ENCODE results near the gene FAM184B. TPM values are rescaled to one million over a fixed set of nuclear protein-coding genes. Genes with fewer than 3 reads are reported as not detected.
A peak's percentile ranks its signal among the peaks of the same experiment; 100 is the strongest.

Gene FAM184B
- total and polyA plus RNA-seq, 2 of the 4 experiments (the other 2 are of a cell fraction): 0.07 to 0.18 TPM

DNA sequence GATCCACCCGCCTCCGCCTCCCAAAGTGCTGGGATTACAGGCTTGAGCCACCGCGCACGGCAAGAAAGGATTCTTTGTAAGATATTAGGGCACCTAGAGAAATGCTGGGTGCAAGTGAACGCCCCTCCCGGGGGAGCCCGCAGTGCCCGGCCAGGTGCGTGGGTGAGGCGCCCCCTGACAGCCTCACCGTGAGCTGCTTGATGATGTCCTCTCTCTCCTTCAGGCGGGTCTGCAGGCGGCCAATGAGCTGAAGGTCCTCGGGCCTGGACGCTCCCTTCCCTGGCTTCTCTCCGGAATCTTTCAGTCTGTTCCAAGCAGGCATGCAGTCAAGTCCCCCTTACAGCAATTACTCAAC, 145.1 kb downstream of the FAM184B start:
- Histone ChIP-seq H2AK5ac (ENCODE audit: low read depth, low read length) (no peak overlapping the region), H3K27ac (ENCODE audit: insufficient read depth, low read length) (no peak overlapping the region), H3K27me3 (ENCODE audit: control insufficient read depth, insufficient read depth, low read length) (no peaks in the 10 kb centered on the region), H3K4me1 (ENCODE audit: control insufficient read depth, insufficient read depth, low read length) (no peaks in the 10 kb centered on the region), H3K23ac (ENCODE audit: low read depth, low read length) (no peak overlapping the region), H2AK9ac (replicated peaks; ENCODE audit: low read depth, low read length, poor library complexity) (peak overlapping the region; percentile 38), H2BK20ac (ENCODE audit: low read depth, low read length) (no peak overlapping the region), H3K4me3 (ENCODE audit: insufficient read depth, low read depth, low read length) (no peak overlapping the region), H2BK5ac (ENCODE audit: low read depth, low read length, poor library complexity, severe bottlenecking) (no peak overlapping the region), H3K9me1 (ENCODE audit: insufficient read depth, low read length) (no peaks in the 10 kb centered on the region), H3K14ac (replicated peaks; ENCODE audit: low read depth, low read length) (no peak overlapping the region), H4K8ac (ENCODE audit: low read depth in 2 of 2, low read length in 2 of 2) (no peak overlapping the region), H4K20me1 (ENCODE audit: insufficient read depth, low read length) (peaks cover 4% of the 10 kb centered on the region; the same call in 1 of the 2 replicates), H2BK120ac (ENCODE audit: low read depth, low read length) (no peak overlapping the region), H3K18ac (ENCODE audit: low read depth, low read length) (no peak overlapping the region), H2AFZ (replicated peaks; ENCODE audit: low read length, poor library complexity) (peak overlapping the region; percentile 53), H4K5ac (ENCODE audit: low read depth, low read length) (no peak overlapping the region), H3K56ac (ENCODE audit: extremely low read depth, insufficient read depth, low read length) (no peak overlapping the region), H3K4me2 (ENCODE audit: low read depth, low read length) (no peak overlapping the region), H3K9ac (ENCODE audit: low read depth, low read length) (no peak overlapping the region), H3K79me1 (ENCODE audit: low read depth in 1 of 2, low read length in 2 of 2) (0 out of 4 replicates have a peak, but pooled peaks cover 2 to 4% of the 10 kb centered on the region in 2 experiments), H2BK15ac (ENCODE audit: low read depth, low read length) (no peak overlapping the region), H3K36me3 (ENCODE audit: control insufficient read depth, insufficient read depth, low read length) (peaks cover 24% of the 10 kb centered on the region), H4K91ac (ENCODE audit: insufficient read depth, low read depth, low read length) (no peak overlapping the region), H3K4ac (ENCODE audit: low read depth, low read length) (no peak overlapping the region), H3K9me3 (ENCODE audit: control insufficient read depth, insufficient read depth, low read length) (no peaks in the 10 kb centered on the region)
- no peak for DNase-seq
- TF ChIP-seq FOS (IDR thresholded peaks at IDR 0.05; ENCODE audit: low read depth, low read length): no peak
- TF ChIP-seq BHLHE40 (IDR thresholded peaks at IDR 0.05; ENCODE audit: low read depth, low read length): no peak
- TF ChIP-seq MXI1 (IDR thresholded peaks at IDR 0.05; ENCODE audit: borderline replicate concordance, low read depth, low read length): no peak
- no peak for TF ChIP-seq NFE2L2 (IDR thresholded peaks at IDR 0.05; ENCODE audit: low read depth, low read length)
- TF ChIP-seq RAD21 (IDR thresholded peaks at IDR 0.05; ENCODE audit: low read length): no peak
- no peak for TF ChIP-seq POLR2A (IDR thresholded peaks at IDR 0.05; ENCODE audit: low read depth, low read length)
- TF ChIP-seq CHD1 (IDR thresholded peaks at IDR 0.05; ENCODE audit: low read depth, low read length): no peak
- TF ChIP-seq, protein P1, sequence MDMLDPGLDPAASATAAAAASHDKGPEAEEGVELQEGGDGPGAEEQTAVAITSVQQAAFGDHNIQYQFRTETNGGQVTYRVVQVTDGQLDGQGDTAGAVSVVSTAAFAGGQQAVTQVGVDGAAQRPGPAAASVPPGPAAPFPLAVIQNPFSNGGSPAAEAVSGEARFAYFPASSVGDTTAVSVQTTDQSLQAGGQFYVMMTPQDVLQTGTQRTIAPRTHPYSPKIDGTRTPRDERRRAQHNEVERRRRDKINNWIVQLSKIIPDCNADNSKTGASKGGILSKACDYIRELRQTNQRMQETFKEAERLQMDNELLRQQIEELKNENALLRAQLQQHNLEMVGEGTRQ (IDR thresholded peaks at IDR 0.05; ENCODE audit: low read depth, low read length): no peak
- no peak for TF ChIP-seq RCOR1 (IDR thresholded peaks at IDR 0.05; ENCODE audit: insufficient replicate concordance, low read length)
- no peak for TF ChIP-seq RFX5 (IDR thresholded peaks at IDR 0.05; ENCODE audit: low read depth, low read length)
- intact Hi-C loops (cut with micrococcal nuclease): loop anchor here (1.0 to 5.0 kb wide), 3 partner anchors 87 to 957 kb away; partner anchors contain the start of genes DCAF16 and NCAPG
- 94% methylated on average over 10 of the region's 17 CpGs; no CpG with 5 or more reads in 1 of the 2 experiments for WGBS, 2 experiments (ENCODE audit: extremely low coverage in 2 of 2, insufficient read length in 1 of 2)
- POLR2A ChIA-PET (ENCODE audit: unreplicated experiment): interaction anchor here (0.6 kb wide), 1 partner anchor 155 kb away, joined by 3 read pairs; no protein-coding TSS in a partner anchor
- CTCF ChIA-PET: interaction anchor here (0.6 to 2.3 kb wide), 3 partner anchors 44 to 1082 kb away, joined by 3 to 7 read pairs (median 4); no protein-coding TSS in a partner anchor
- no TSS peak for BruUV-seq (replicated peaks)
- in situ Hi-C loops (cut with MboI; ENCODE audit: low sequenced_read_pairs): loop anchor here (25.0 kb wide), 1 partner anchor 951 kb away; no protein-coding TSS in a partner anchor
- peak; percentile 27 for ATAC-seq (ENCODE audit: low read depth)
- dilution Hi-C loops (cut with HindIII; ENCODE audit: low sequenced_read_pairs, unreplicated experiment): no loop called here
